Forelimb muscle (tissue), 1 donor: ENCODE results near the gene MTMR2. TPM values are rescaled to one million over a fixed set of nuclear protein-coding genes. Genes with fewer than 3 reads are reported as not detected.
A peak's percentile ranks its signal among the peaks of the same experiment; 100 is the strongest.

Experiments used
- DNase-seq: peaks from one replicate; pipeline ENCODE4 v3.0.0-alpha.2; 2013; ENCODE audit warnings: low read depth
- polyA plus RNA-seq: library from polyadenylated mRNA; unstranded; fragments of 120-200 nt; gene quantifications from one replicate; pipeline ENCODE4 v1.2.1, GENCODE V29; 2013; ENCODE audit not compliant: insufficient read length

The MTMR2 gene
- polyA plus RNA-seq, result 23.6 TPM

DNA sequence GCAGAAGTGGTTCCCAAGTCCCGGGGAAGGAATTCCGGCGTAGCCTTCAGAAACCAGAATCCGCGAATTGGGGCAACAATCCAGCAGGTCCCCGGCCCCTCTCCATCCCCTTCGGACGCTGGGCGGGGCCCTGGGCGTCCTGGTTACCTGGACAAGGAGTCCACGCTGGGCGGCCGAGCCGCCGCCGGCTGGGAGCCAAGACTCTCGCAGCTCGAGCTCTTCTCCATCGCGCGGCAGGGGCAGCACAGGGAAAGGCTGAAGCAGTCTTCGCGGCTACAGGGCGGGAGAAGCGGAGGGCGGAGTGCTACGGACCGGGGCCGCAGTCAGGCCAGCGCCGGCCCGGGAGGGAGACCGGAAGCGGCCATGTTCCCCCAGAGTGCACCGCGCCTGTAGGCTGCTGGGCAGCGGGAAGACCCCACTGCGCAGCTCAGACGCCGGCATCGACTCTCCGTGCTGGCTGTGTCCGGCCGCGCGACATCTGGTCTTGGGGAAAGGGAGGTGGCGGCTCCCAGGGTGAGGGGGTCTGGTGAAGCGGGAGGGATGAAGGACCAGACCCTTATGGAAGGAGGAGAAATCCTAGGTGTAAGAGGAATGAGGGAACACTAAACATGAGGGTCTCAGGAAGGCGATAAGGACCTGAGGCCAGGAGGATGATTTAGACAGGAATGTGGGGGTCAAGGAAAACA, at the start of gene MTMR2:
TSS of gene MTMR2 (minus strand) at position 380 of the 686 bp plus-strand sequence. CDS start at position 227, 153 bp downstream.
- DNase-seq, result no peak

DNA sequence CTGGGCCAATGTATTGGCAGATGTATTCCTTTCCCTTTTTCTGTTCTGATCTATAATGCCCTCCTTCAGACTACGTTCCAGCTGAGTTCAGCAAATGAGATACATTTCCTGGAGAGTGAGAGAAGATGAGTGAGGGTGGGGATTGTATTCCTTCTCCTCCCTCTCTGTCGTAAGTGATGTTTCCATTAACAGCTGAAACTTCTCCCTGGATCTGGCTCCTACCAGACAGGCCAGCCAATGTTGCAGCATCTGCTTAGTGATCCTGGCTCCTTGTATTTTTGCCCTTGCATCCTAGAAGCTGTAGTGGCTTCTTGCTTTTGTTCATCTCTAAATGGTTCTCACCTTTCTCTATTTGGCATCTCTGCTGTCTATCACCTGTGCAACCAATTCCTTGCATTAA, 48.2 kb upstream of the MTMR2 start:
- peak; percentile 5 for DNase-seq

GRCh38 chr11:95968585-95968984, 44.7 kb upstream of the MTMR2 start:
- DNase-seq, result no peak

GRCh38 chr11:95964281-95964680, 40.4 kb upstream of the MTMR2 start:
- DNase-seq, result no peak

GRCh38 chr11:95961758-95962157, 37.9 kb upstream of the MTMR2 start:
- no peak for DNase-seq

GRCh38 chr11:95950905-95951304, 27.0 kb upstream of the MTMR2 start:
- DNase-seq, result no peak

DNA sequence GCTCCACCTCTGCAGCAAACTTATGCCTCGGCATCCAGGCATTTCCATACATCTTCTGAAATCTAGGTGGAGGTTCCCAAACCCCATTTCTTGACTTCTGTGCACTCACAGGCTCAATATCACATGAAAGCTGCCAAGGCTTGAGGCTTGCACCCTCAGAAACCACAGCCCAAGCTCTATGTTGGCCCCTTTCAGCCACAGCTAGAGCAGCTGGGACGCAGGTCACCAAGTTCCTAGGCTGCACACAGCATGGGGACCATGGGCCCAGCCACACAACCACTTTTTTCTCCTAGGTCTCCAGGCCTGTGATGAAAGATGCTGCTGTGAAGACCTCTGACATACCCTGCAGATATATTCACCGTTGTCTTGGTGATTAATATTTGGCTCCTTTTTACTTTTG, 24.7 kb upstream of the MTMR2 start:
- DNase-seq, result no peak

DNA sequence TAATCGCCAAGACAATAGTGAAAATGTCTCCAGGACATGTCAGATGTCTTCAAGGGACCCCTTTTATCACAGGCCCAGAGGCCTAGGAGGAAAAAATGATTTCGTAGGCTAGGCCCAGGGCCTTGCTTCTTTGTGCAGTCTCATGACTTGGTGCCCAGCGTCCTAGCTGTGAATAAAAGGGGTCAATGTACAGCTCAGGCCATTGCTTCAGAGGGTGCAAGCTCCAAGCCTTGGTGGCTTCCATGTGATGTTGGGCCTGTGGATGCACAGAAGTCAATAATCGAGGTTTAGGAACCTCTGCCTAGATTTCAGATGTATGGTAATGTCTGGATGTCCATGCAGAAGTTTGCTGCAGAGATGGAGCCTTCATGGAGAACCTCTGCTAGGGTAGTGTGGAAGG, 20.7 kb upstream of the MTMR2 start:
- DNase-seq, result no peak

GRCh38 chr11:95943546-95943945, 19.6 kb upstream of the MTMR2 start:
- DNase-seq, result no peak

- DNase-seq, result no peak
These were observed 15.2 kb upstream of the MTMR2 start for GRCh38 chr11:95939091-95939490.

- DNase-seq, result no peak
These were observed 13.5 kb upstream of the MTMR2 start for GRCh38 chr11:95937358-95937757.

DNA sequence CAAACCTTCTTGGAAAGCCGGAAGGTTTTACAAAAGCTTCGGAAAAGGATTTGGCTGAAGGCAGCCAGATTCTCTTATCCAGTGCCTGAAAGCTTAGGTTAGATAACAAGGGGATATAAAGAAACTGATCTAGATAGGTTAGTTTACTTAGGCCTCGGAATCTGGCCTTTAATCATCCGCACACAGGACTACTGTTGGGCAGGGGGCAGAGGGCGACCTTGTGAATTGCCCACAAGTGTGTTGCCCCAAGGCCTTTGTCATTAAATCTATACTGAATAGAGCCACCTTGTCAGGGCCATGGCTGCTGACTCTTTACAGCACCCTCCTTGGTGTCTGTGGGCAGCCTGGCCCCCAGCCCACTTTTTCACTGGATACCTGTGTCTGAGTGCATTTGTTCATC, 9.7 kb upstream of the MTMR2 start:
- DNase-seq, result no peak

- DNase-seq, result no peak
These were observed 8.0 kb upstream of the MTMR2 start for GRCh38 chr11:95931916-95932315.

GRCh38 chr11:95930948-95931347, 7.0 kb upstream of the MTMR2 start:
- no peak for DNase-seq

GRCh38 chr11:95926726-95927125, 2.8 kb upstream of the MTMR2 start:
- no peak for DNase-seq

GRCh38 chr11:95925011-95925410, 1.1 kb upstream of the MTMR2 start:
- DNase-seq, result no peak

GRCh38 chr11:95924414-95924760, 480 bp upstream of the MTMR2 start:
- no peak for DNase-seq

- DNase-seq, result no peak
These were observed 524 bp downstream of the MTMR2 start for GRCh38 chr11:95923439-95923727.

DNA sequence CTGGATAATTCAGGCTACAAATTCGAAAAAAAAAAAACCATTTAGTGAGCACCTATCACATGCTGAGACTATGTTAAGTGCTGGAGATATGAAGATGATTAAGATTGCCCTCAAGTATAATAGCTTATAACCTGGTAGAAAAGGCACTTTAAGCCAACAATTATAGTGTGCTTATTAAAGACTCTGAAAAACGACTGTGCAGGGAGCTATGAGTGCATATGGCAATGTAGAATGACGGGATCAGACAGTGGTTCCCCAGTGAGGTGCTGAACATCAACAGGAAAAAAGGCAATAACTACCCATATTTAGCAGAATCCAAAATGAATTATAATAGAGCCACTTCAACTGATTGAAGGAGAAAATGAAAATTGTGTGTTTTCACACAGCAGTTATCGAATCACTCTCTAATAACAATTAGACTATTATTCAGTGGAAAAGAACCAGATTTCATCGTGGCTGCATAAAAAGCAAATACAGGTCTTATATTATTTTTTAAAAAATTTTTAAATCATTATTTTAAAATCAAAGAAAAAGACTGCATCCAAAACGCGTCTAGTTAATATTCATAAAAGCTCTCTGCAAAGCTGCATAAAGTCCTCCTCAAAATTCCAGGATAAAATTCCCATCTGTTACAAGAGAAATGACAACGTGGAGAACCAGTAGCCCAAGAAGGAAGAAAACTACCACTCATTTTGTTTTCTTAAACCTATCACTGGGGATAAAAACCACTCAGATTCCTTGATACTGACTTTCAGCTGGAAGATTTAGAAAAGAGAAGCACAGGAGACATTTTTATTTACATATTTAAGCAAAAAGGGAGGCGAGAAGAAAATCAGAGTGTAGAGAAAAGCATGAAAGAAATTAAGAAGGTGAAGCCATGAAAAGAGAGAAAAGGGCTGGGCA, 1.1 kb downstream of the MTMR2 start:
- DNase-seq, result no peak

DNA sequence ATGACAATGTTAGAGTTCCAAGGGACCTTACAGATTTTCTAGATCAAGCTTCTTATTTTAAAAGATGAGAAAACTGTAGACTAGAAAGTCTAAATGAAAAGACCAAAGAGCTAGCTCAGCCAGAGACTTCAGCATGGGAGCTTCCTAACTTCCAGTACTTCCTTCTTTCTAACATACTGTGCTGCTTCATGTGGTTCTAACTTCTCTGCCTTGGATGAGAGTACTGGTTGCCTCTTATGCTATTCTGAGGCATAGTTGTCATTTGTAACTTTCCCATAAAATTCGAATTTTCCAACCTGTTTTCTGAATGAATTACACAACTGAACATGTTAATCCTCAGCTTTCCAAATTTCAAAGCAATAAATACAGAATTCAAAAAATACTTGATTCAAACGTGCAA, 1.8 kb downstream of the MTMR2 start:
- DNase-seq, result no peak

- DNase-seq, result no peak
These were observed 3.3 kb downstream of the MTMR2 start for GRCh38 chr11:95920460-95921105.

- no peak for DNase-seq
These were observed 4.4 kb downstream of the MTMR2 start for GRCh38 chr11:95919514-95919913.

GRCh38 chr11:95918720-95919119, 5.2 kb downstream of the MTMR2 start:
- no peak for DNase-seq
